ENCODE data around the gene GCC1. TPM values are rescaled to one million over a fixed set of nuclear protein-coding genes. Genes with fewer than 3 reads are reported as not detected.
"Not testable (repeated sequence)": the region's sequence is repeated elsewhere in the genome, so short reads cannot be mapped to it uniquely, and the experiment has no call there.

GCC1 gene
- total RNA-seq, 1 experiment from 2014 or later, result 19.1 TPM

- no peak for DNase-seq (ENCODE audit: low read depth, low spot score)
- ATAC-seq, result no peak
- Histone ChIP-seq H3K9me3 (ENCODE audit: control insufficient read depth, insufficient read depth, low read depth, low read length) (no peaks in the 10 kb centered on the region), H3K36me3 (ENCODE audit: control insufficient read depth, insufficient read depth, low read length) (no peaks in the 10 kb centered on the region), H3K27ac (ENCODE audit: low read length) (no peak overlapping the region), H3K4me3 (ENCODE audit: low read depth in 2 of 2, low read length in 2 of 2) (no peak overlapping the region), H3K27me3 (ENCODE audit: control insufficient read depth, insufficient read depth, low read length) (no peaks in the 10 kb centered on the region), H3K4me1 (ENCODE audit: control insufficient read depth, insufficient read depth, low read length) (no peaks in the 10 kb centered on the region)
- BruUV-seq (replicated peaks), result no TSS peak
- ChIA-PET POLR2A (interaction anchor here (0.7 kb wide), 1 partner anchor 75 kb away, joined by 3 read pairs; no protein-coding TSS in a partner anchor), CTCF (no interaction called here)
- TF ChIP-seq SIN3A (IDR thresholded peaks at IDR 0.05; ENCODE audit: borderline replicate concordance, insufficient read depth, low read depth, low read length) (no peak), CTCF (IDR thresholded peaks at IDR 0.05) (no peak), POLR2AphosphoS5 (IDR thresholded peaks at IDR 0.05; ENCODE audit: low read depth, low read length) (no peak), TCF7L2 (IDR thresholded peaks at IDR 0.05; ENCODE audit: low read depth, low read length) (no peak)
- TF ChIP-seq, protein P1, sequence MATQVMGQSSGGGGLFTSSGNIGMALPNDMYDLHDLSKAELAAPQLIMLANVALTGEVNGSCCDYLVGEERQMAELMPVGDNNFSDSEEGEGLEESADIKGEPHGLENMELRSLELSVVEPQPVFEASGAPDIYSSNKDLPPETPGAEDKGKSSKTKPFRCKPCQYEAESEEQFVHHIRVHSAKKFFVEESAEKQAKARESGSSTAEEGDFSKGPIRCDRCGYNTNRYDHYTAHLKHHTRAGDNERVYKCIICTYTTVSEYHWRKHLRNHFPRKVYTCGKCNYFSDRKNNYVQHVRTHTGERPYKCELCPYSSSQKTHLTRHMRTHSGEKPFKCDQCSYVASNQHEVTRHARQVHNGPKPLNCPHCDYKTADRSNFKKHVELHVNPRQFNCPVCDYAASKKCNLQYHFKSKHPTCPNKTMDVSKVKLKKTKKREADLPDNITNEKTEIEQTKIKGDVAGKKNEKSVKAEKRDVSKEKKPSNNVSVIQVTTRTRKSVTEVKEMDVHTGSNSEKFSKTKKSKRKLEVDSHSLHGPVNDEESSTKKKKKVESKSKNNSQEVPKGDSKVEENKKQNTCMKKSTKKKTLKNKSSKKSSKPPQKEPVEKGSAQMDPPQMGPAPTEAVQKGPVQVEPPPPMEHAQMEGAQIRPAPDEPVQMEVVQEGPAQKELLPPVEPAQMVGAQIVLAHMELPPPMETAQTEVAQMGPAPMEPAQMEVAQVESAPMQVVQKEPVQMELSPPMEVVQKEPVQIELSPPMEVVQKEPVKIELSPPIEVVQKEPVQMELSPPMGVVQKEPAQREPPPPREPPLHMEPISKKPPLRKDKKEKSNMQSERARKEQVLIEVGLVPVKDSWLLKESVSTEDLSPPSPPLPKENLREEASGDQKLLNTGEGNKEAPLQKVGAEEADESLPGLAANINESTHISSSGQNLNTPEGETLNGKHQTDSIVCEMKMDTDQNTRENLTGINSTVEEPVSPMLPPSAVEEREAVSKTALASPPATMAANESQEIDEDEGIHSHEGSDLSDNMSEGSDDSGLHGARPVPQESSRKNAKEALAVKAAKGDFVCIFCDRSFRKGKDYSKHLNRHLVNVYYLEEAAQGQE (IDR thresholded peaks at IDR 0.05; ENCODE audit: insufficient read depth in 1 of 2, low read depth in 2 of 2, low read length in 1 of 2), result no peak
- intact Hi-C loops (cut with micrococcal nuclease; ENCODE audit: unreplicated experiment), result no loop called here
- in situ Hi-C loops (cut with HindIII; ENCODE audit: low pct_unique_long_range_greater_than_20kb, low sequenced_read_pairs), result no loop called here
These were observed 13.5 kb downstream of the GCC1 start for GRCh38 chr7:127571741-127572505.

DNA sequence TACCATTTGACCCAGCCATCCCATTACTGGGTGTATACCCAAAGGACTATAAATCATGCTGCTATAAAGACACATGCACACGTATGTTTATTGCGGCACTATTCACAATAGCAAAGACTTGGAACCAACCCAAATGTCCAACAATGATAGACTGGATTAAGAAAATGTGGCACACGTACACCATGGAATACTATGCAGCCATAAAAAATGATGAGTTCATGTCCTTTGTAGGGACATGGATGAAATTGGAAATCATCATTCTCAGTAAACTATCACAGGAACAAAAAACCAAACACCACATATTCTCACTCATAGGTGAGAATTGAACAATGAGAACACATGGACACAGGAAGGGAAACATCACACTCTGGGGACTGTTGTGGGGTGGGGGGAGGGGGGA, 17.4 kb downstream of the GCC1 start:
- POLR2A ChIA-PET; H3K4me3 ChIP-seq (ENCODE audit: low read depth in 2 of 2, low read length in 2 of 2); H3K4me1 ChIP-seq (ENCODE audit: control insufficient read depth, insufficient read depth, low read length); ATAC-seq; intact Hi-C loops (cut with micrococcal nuclease; ENCODE audit: unreplicated experiment); H3K36me3 ChIP-seq (ENCODE audit: control insufficient read depth, insufficient read depth, low read length); H3K27me3 ChIP-seq (ENCODE audit: control insufficient read depth, insufficient read depth, low read length); CTCF ChIA-PET; in situ Hi-C loops (cut with HindIII; ENCODE audit: low pct_unique_long_range_greater_than_20kb, low sequenced_read_pairs); H3K9me3 ChIP-seq (ENCODE audit: control insufficient read depth, insufficient read depth, low read depth, low read length); BruUV-seq (replicated peaks); H3K27ac ChIP-seq (ENCODE audit: low read length); DNase-seq (ENCODE audit: low read depth, low spot score): not testable (repeated sequence)

GRCh38 chr7:127566242-127566641, 19.2 kb downstream of the GCC1 start:
- in situ Hi-C loops (cut with HindIII; ENCODE audit: low pct_unique_long_range_greater_than_20kb, low sequenced_read_pairs), result no loop called here
- H3K9me3 ChIP-seq (ENCODE audit: control insufficient read depth, insufficient read depth, low read depth, low read length), result no peaks in the 10 kb centered on the region
- ChIA-PET CTCF (no interaction called here), POLR2A (no interaction called here)
- TF ChIP-seq POLR2AphosphoS5 (IDR thresholded peaks at IDR 0.05; ENCODE audit: low read depth, low read length) (no peak), SIN3A (IDR thresholded peaks at IDR 0.05; ENCODE audit: borderline replicate concordance, insufficient read depth, low read depth, low read length) (no peak), TCF7L2 (IDR thresholded peaks at IDR 0.05; ENCODE audit: low read depth, low read length) (no peak), CTCF (IDR thresholded peaks at IDR 0.05) (no peak)
- TF ChIP-seq, protein P1 (IDR thresholded peaks at IDR 0.05; ENCODE audit: insufficient read depth in 1 of 2, low read depth in 2 of 2, low read length in 1 of 2), result no peak
- ATAC-seq (no peak), DNase-seq (ENCODE audit: low read depth, low spot score) (no peak)
- H3K27ac ChIP-seq (ENCODE audit: low read length), result no peak overlapping the region
- no peaks in the 10 kb centered on the region for H3K4me1 ChIP-seq (ENCODE audit: control insufficient read depth, insufficient read depth, low read length)
- H3K4me3 ChIP-seq (ENCODE audit: low read depth in 2 of 2, low read length in 2 of 2), result no peak overlapping the region
- no peaks in the 10 kb centered on the region for H3K27me3 ChIP-seq (ENCODE audit: control insufficient read depth, insufficient read depth, low read length)
- intact Hi-C loops (cut with micrococcal nuclease; ENCODE audit: unreplicated experiment), result no loop called here
- H3K36me3 ChIP-seq (ENCODE audit: control insufficient read depth, insufficient read depth, low read length), result no peaks in the 10 kb centered on the region
- no TSS peak for BruUV-seq (replicated peaks)

Data from Panc1 (cell line).